ENCODE measurements around the gene POLR2L. TPM values are rescaled to one million over a fixed set of nuclear protein-coding genes. Genes with fewer than 3 reads are reported as not detected.

POLR2L gene
- total RNA-seq, 1 experiment from 2014 or later: 118 TPM

DNA sequence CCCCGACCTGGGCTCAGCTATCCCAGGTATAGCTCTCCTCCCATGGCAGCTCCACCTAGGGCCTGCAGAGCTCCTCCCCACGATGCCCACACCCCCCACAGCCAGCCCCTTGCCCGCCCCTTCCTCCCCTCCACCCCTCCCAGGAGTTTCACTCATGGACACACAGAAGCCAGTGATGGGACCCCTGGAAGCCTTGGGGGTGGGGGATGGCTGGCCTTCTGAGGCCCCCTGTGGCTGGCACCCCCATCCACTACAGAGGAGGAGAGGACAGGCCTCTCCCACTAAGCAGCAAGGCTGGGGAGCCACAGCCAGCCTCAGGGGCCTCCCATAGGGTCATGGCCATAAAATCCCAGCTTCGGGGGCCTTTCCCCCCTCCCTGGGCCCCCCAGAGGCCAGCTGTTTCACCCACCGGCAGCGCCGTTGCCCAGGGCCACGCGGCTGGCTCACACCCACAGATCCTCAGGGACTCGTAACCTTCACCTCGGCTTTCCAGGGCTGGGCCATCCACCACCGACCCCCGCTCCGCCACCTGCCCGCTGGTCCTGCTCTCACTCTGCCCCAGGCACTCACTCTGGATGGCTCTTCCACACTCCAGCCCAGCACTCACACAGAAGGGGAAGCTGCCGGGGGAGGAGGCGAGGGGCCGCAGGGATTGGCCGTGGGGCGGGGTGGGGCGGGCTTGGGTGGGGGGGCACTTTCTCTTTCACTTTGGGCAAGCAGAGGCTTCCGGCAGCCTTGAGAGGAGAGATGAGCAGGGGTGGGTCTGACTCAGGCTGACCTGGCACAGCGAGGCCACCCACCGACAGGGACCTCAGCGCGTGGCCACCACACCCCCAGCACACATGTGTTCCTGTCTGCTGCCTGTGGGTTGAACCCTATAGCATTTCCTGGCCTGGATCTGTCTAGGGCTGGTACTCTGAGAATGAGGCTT, 46.4 kb downstream of the POLR2L start:
- DNase-seq (ENCODE audit: unreplicated experiment): peak; percentile 76
- TF ChIP-seq, protein P1, sequence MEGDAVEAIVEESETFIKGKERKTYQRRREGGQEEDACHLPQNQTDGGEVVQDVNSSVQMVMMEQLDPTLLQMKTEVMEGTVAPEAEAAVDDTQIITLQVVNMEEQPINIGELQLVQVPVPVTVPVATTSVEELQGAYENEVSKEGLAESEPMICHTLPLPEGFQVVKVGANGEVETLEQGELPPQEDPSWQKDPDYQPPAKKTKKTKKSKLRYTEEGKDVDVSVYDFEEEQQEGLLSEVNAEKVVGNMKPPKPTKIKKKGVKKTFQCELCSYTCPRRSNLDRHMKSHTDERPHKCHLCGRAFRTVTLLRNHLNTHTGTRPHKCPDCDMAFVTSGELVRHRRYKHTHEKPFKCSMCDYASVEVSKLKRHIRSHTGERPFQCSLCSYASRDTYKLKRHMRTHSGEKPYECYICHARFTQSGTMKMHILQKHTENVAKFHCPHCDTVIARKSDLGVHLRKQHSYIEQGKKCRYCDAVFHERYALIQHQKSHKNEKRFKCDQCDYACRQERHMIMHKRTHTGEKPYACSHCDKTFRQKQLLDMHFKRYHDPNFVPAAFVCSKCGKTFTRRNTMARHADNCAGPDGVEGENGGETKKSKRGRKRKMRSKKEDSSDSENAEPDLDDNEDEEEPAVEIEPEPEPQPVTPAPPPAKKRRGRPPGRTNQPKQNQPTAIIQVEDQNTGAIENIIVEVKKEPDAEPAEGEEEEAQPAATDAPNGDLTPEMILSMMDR (IDR thresholded peaks at IDR 0.05; ENCODE audit: unreplicated experiment): no peak

GRCh38 chr11:794766-795633, 47.3 kb downstream of the POLR2L start:
- POLR2A ChIA-PET: interaction anchor here (0.6 to 3.8 kb wide), 13 partner anchors 9 to 99 kb away, joined by 3 to 41 read pairs (median 10); partner anchors contain the start of genes GATD1, PNPLA2, RPLP2 and TALDO1
- no TSS peak for BruUV-seq (replicated peaks)

More for the DNA sequence above, 46.4 kb downstream of the POLR2L start:
- ChIA-PET POLR2A (interaction anchor here (0.6 to 3.8 kb wide), 21 partner anchors 8 to 228 kb away, joined by 3 to 41 read pairs (median 6); partner anchors contain the start of genes CD151, GATD1, PNPLA2 and RPLP2), CTCF (interaction anchor here (0.5 to 1.8 kb wide), 3 partner anchors 12 to 255 kb away, joined by 3 to 4 read pairs (median 3); partner anchors contain the start of gene TALDO1)
- peak overlapping the region; percentile 84 for H3K4me3 Mint-ChIP-seq (ENCODE audit: unreplicated experiment)
- H3K27ac Mint-ChIP-seq (ENCODE audit: low read depth, unreplicated experiment): peak overlapping the region; percentile 94
- no peaks in the 10 kb centered on the region for H3K27me3 Mint-ChIP-seq (ENCODE audit: insufficient read depth, unreplicated experiment)
- H3K9me3 Mint-ChIP-seq (ENCODE audit: unreplicated experiment): no peaks in the 10 kb centered on the region
- H3K36me3 Mint-ChIP-seq (ENCODE audit: insufficient read depth, unreplicated experiment): peaks cover 33% of the 10 kb centered on the region
- no peaks in the 10 kb centered on the region for H3K4me1 Mint-ChIP-seq (ENCODE audit: insufficient read depth, unreplicated experiment)
- intact Hi-C loops (cut with micrococcal nuclease): loop anchor here (2.0 to 5.0 kb wide), 2 partner anchors 34 to 133 kb away; no protein-coding TSS in a partner anchor
- no TSS peak for BruUV-seq (replicated peaks)

DNA sequence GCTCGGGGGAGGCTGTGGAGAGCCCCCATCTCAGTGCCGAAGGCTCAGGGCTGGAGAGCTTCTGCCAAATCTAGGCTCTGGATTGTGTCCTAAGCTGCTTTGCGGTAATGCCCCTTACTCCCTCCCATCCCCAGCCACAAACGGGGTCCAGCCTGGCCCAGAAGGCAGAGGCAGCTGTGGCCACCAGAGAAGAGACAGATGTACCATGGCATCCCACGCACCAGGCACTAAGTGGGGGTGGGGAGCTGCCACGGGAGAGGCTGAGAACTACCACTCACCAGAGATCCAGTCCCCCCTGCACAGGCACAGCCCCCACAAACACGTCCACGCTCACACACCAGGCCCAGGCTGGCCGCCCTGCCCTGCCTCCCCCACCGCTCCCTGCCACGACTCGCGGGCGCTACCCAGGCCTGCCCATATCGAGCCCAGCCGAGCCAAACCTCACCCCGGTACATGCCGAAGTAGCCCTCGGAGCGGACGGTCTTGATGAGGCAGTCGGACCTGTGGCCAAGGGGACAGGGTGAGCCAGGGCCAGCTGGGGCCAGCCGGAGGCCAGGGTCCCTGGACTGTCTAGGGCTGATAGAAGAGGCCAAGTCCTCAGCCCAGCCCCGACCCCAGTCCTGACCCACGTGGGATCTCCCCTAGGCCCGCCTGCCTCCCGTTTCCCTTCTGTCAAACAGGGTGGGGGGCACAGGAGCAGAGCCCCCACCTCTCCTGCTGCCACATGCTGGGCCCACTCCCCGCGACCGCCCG, 48.1 kb downstream of the POLR2L start:
- no peak for DNase-seq (ENCODE audit: unreplicated experiment)
- BruUV-seq (replicated peaks): no TSS peak
- POLR2A ChIA-PET: interaction anchor here (0.7 to 3.8 kb wide), 7 partner anchors 10 to 88 kb away, joined by 3 to 33 read pairs (median 4); partner anchors contain the start of genes GATD1 and RPLP2
- Mint-ChIP-seq H3K27me3 (ENCODE audit: insufficient read depth, unreplicated experiment) (no peaks in the 10 kb centered on the region), H3K4me3 (ENCODE audit: unreplicated experiment) (peak overlapping the region; percentile 84), H3K4me1 (ENCODE audit: insufficient read depth, unreplicated experiment) (no peaks in the 10 kb centered on the region), H3K27ac (ENCODE audit: low read depth, unreplicated experiment) (no peak overlapping the region), H3K9me3 (ENCODE audit: unreplicated experiment) (no peaks in the 10 kb centered on the region), H3K36me3 (ENCODE audit: insufficient read depth, unreplicated experiment) (peaks cover 29% of the 10 kb centered on the region)
- intact Hi-C loops (cut with micrococcal nuclease): no loop called here
- CTCF ChIA-PET: interaction anchor here (0.7 to 1.6 kb wide), 3 partner anchors 11 to 213 kb away, joined by 3 to 5 read pairs (median 4); no protein-coding TSS in a partner anchor
- TF ChIP-seq, protein P1 (IDR thresholded peaks at IDR 0.05; ENCODE audit: unreplicated experiment): no peak

More at GRCh38 chr11:794766-795633, 47.3 kb downstream of the POLR2L start:
- Mint-ChIP-seq H3K27ac (ENCODE audit: low read depth, unreplicated experiment) (peak overlapping the region; percentile 94), H3K4me3 (ENCODE audit: unreplicated experiment) (peak overlapping the region; percentile 84), H3K36me3 (ENCODE audit: insufficient read depth, unreplicated experiment) (peaks cover 29% of the 10 kb centered on the region), H3K4me1 (ENCODE audit: insufficient read depth, unreplicated experiment) (no peaks in the 10 kb centered on the region), H3K9me3 (ENCODE audit: unreplicated experiment) (no peaks in the 10 kb centered on the region), H3K27me3 (ENCODE audit: insufficient read depth, unreplicated experiment) (no peaks in the 10 kb centered on the region)
- intact Hi-C loops (cut with micrococcal nuclease): loop anchor here (5.0 kb wide), 1 partner anchor 33 kb away; no protein-coding TSS in a partner anchor
- TF ChIP-seq, protein P1 (IDR thresholded peaks at IDR 0.05; ENCODE audit: unreplicated experiment): no peak
- CTCF ChIA-PET: interaction anchor here (1.8 kb wide), 1 partner anchor 11 kb away, joined by 4 read pairs; no protein-coding TSS in a partner anchor
- no peak for DNase-seq (ENCODE audit: unreplicated experiment)

All from MCF 10A (cell line).